Left kidney (tissue), 8 donors: ENCODE data around the gene SELENOI. TPM values are rescaled to one million over a fixed set of nuclear protein-coding genes. Genes with fewer than 3 reads are reported as not detected.
A peak's percentile ranks its signal among the peaks of the same experiment; 100 is the strongest.
"Not testable (repeated sequence)": the region's sequence is repeated elsewhere in the genome, so short reads cannot be mapped to it uniquely, and the experiment has no call there.

Source experiments
- DNase-seq: peaks from one replicate; pipeline ENCODE4 v3.0.0-alpha.2; 2013
- long read RNA-seq, 8 donors: transcript quantifications; one replicate each; lab custom pipeline, GENCODE V29; 2026
- polyA plus RNA-seq: library from polyadenylated mRNA; unstranded; fragments of 120-200 nt; gene quantifications from one replicate; pipeline ENCODE4 v1.2.1, GENCODE V29; 2013; ENCODE audit not compliant: insufficient read length

The SELENOI gene, protein sequence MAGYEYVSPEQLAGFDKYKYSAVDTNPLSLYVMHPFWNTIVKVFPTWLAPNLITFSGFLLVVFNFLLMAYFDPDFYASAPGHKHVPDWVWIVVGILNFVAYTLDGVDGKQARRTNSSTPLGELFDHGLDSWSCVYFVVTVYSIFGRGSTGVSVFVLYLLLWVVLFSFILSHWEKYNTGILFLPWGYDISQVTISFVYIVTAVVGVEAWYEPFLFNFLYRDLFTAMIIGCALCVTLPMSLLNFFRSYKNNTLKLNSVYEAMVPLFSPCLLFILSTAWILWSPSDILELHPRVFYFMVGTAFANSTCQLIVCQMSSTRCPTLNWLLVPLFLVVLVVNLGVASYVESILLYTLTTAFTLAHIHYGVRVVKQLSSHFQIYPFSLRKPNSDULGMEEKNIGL
- polyA plus RNA-seq: 27.6 TPM
- long read RNA-seq, donor 1, full-length matches to known transcripts: 1 of 1 reads
- long read RNA-seq, donor 1, partial matches to known transcripts: 0 of 1 reads
- long read RNA-seq, donor 1, other reads (novel, unspliced or antisense): 0 of 1 reads
- long read RNA-seq, donor 2: 0 reads
- long read RNA-seq, donor 3, partial matches to known transcripts: 33 of 33 reads
- long read RNA-seq, donor 3, other reads (novel, unspliced or antisense): 0 of 33 reads
- long read RNA-seq, donor 4: 0 reads
- long read RNA-seq, donor 5, full-length matches to known transcripts: 4 of 4 reads
- long read RNA-seq, donor 5, partial matches to known transcripts: 0 of 4 reads
- long read RNA-seq, donor 5, other reads (novel, unspliced or antisense): 0 of 4 reads
- long read RNA-seq, donor 6, full-length matches to known transcripts: 1 of 1 reads
- long read RNA-seq, donor 6, partial matches to known transcripts: 0 of 1 reads
- long read RNA-seq, donor 6, other reads (novel, unspliced or antisense): 0 of 1 reads
- long read RNA-seq, donor 7, full-length matches to known transcripts: 2 of 2 reads
- long read RNA-seq, donor 7, partial matches to known transcripts: 0 of 2 reads
- long read RNA-seq, donor 7, other reads (novel, unspliced or antisense): 0 of 2 reads
- long read RNA-seq, donor 8: 0 reads

DNA sequence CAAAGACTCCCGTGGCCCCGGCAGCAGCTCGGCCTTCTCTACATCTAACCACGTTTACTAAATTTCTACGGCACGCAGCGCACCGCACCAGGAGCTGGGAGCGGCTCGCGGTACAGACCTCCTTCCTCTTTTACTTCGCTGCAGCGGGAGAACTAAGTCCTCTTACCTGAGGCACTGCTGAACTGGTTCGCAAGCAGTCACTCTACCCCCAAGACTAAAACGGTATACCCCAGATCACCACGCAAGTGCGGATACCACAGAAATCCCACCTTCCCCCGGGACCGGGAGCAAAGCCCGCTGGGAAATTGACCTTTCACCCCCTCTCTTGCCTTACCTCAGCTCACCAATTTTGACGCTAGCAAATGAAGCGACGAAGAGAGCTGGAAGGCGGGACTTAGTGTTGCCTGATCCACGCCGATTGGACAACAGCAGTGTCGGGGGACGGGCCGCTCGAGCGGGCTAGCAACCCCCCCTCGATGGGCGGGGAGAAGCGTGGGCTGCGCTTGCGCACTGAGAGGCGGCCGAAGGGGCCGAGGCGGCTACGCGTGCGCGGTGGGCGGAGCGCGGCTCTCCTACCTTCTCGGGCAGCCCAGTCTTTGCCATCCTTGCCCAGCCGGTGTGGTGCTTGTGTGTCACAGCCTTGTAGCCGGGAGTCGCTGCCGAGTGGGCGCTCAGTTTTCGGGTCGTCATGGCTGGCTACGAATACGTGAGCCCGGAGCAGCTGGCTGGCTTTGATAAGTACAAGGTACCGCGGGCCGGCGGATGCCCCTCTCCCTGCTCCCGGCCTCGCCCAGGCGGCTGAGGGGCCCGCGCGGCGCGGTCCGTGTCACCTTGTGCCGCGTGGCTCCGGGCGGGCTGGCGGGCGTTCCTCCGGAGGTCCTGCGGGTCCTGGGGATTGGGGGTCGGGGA, at the start of gene SELENOI:
SELENOI (plus strand) TSS at position 599 of the 909 bp plus-strand sequence; CDS start at position 689, 90 bp downstream.
- peak; percentile 100 for DNase-seq

DNA sequence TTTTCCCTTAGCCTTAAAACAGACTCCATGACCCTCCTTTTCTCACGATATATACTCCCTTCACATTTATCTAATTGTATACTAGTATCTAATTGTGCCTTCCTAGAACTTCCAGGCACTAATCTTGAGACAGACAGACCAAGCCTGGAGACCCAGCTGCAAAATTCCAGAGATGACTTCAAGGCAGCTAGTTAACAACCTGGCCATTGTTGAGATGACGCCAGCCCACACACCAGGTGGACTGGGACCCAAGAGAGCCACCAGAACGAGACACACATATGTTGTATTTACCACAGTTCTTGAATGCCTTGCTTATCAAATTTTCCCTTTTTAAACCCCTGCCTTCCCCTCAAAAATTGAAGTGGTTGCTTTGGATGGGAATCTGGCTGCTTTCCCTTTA, 48.9 kb upstream of the SELENOI start:
- DNase-seq: no peak

DNA sequence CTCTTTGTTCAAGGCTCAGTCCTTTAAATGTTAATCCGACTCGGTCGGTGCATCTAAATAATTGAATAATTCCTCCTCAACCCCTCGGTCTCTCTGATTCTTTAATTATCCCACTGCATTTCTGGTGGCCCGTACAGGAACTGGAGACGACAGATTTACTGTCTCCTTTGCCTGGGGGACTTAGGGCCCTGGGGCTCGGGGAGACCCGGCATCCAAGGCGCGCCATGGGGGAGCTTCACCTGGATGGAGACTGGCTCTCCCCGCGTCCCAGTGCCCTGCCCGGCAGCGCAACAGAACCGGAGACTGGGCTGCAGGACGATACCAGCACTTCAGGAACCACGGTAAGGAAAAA, 47.7 kb upstream of the SELENOI start:
- DNase-seq: no peak

DNA sequence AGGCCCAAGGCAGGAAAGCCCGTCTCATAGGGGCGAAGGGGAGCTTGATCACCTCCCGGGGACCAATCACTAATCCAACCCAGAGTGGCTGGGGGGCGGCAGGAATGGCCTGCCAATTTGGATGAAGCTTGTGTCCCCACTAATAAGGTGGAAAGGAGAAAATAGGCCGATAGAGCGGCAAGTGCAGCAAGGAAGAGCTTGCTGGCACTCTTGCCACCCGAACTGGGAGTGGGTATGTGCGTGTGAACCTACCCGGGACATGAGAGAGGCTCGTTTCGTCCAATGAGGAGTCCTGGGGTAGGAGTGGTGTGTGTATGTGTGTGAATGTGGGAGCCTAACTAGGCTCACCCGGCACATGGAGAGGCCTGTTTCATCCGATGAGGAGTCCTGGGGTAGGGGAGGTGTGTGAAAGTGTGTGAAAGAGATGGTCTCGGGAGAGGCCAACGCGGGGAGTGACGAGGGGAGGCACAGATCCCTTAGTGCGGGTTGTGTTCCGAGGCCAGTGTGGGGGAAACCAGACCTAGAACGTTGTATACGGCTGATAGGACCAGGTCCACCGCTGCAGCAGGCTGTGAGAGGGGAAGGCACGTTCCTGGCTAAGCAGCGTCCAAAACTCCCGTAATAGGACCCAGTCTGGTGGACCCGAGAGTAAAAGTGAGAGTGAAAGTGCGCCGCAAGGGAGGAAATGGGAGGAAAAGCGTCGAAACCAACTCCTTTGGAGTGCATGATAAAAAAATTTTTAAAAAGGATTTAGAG, 47.1 kb upstream of the SELENOI start:
- peak; percentile 35 for DNase-seq

DNA sequence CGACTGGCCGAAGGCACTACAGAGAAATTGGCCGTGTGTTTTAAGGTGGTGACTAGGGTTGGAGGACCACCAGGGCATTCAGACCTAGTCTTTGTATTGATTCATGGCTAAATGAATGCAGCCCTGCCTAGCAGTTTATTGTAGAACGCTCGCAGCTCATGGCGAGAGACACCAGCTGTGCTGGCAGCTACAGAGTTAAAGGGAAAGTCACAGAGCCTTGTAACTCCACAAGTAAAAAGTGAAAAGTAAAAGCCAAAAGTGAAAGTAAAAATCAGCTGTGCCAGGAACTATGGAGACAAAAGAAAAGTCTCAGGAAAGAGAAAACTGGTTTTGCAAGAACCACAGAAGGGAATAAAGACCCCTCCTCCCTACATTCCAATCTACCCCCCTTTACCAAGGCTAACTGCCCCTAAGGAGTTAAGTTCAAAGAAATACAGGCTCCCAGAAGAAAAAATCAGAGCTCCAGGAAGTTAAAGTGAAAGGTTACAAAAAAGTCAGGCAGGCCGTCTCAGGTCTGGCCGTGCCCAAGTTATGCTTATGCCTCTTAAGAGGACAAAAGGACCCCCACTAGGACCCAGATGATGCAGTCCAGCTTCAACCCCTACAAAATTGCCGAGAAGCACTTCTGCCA, 46.4 kb upstream of the SELENOI start:
- DNase-seq: peak; percentile 73

DNA sequence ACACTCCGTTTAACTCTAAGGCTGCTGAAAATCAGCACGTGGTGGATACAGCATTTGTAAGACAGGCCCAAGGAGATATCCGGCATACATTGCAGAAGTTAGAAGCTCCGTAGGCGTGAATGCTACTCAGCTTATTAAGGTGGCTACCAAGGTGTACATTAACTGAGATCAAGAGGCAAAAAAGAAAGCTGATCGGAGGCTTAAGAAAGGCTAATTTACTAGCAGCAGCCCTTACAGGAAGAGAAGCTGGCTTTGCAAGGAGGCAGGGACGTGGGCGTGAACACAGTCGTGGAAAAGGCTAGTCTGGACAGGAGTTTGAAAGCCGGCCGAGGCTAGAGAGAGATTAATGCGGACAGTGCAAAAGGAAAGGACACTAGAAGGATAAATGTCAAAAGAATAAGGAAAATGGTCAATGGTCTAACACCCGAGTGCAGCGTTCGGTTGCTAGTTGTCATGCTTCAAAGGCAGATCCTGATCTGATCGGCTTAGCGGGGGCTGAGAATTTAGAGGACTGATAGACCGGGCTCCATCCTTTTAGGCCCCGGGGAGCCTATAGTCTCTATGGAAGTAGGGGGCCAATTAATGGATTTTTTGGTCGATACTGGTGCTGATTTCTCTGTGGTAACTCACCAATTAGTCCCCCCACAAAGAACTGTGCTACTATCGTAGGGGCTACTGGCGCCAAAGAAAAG, 45.6 kb upstream of the SELENOI start:
- DNase-seq: peak; percentile 42

DNA sequence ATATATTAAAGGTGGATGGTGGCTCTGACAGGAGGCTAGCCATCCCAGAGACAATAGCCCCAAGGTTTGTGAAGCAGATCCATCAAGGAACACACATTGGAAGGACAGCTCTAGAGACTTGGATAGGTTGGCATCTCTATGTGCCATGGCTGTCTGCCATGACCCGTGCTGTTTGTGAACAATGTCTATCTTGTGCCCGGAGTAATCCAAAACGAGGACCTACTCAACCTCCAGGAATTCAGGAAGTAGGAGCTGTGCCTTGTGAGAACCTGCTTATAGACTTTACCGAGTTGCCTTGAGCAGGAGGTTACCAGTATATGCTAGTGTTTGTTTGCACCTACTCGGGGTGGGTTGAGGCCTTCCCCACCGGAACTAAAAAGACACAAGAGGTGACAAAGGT, 43.1 kb upstream of the SELENOI start:
- no peak for DNase-seq

DNA sequence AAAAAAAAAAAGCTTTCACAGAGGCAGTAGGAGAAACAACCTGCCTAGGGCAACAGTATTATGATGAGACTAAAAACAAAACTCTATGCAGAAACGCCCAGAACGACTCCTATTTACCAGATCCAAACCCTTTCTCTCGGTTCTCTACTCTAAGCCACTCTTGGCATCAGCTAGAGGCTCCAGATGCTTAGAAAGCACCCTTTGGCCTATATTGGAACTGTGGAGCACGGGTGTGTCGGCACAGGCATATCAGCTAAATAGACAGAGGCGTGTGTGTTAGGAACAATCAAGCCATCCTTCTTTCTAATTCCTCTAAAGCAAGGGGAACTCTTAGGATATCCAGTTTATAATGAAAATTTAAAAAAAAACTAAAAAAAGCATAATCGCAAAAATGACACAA, 40.8 kb upstream of the SELENOI start:
- DNase-seq: not testable (repeated sequence)

DNA sequence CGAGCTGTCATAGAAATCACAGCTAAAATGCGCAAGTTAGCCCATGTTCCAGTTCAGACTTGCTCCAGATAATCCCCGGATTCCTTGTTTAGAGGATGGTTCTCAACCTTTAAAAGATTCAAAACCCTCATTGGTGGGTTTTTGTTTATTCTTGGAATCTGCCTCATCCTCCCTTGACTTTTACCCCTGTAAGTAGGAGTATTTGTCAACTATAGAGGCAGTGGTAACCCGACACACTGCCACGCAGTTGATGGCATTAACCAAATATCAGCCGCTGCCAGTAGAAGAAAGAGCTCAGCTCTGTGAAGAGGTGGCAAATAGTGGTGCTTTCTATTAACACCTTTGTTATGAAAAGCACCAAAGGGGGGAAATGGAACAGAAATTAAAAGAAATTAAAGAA, 40.4 kb upstream of the SELENOI start:
- peak; percentile 56 for DNase-seq

DNA sequence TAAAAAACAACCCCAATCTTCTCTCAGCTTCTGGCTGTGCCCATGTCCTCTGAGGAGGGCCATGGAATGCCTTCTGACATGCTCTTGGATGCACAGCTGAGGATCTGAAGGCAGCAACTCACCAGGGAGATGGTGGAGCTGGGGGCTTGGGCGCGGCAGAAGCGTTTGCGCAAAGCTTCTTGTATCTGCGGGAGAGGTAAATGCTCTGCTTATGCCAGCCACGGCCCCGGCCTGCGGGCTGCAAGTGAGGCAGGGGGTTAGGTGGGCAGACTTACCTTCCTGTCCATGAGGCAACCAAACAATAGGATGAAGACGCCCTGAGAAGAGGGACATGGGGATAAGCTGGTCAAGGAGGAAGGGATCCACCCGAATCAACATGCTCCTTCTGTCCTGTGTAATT, 36.0 kb upstream of the SELENOI start:
- no peak for DNase-seq

DNA sequence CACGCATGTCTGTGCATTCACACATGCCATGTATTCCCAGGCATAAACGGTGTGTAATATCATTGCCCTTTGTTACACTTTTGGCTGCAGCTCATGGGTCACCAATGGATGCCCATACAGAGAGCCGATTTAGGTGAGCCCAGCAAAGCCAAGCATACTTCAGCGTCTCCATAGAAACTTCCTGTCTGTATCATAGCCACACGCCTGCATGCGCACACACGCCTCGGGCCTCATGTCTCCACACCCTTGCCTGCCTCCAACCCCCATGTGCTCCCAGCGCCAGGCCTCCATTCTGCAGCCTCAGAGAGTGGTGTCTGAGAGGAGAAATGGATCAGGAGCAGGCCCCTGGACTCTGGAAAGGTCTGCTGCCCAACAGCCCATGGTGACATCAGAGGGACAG, 33.5 kb upstream of the SELENOI start:
- DNase-seq: no peak

DNA sequence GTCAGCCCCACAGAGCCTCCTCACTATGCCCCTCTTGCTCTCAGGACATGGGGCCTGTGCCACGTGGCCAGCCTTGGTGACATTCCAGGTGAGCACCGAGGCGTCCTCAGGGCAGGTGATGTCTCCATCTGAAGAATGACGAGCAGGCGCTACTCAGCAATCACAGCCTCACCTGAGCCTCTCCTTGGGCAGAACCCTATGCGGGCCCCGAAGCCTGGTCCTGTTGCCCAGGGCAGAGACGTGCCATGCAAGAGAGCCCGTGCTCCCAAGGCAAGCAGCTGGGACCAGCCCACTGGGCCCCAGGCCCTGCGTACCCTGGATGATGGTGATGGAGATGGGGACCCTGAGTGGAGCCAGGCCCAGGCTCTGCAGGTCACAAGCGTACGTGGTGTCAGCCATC, 32.5 kb upstream of the SELENOI start:
- no peak for DNase-seq

DNA sequence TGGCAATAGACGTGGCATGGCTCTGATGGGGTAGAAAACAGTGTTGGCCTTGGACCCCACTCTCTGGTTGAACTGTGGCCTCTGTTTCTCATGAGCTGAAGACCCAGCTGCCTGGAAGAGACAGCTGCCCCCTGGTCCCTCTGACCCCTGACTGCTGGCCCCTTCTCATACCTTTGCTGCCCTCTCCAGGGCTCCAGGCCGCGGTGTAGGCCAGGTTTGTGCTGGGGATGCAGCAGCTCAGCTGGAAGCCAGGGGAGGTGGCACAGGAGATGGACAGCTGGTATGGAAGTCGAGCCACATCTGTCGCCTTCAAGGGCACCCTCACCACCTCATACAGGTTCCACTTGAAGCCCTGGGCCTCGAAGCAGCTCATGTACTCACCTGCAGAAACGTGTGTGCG, 31.7 kb upstream of the SELENOI start:
- DNase-seq: no peak

DNA sequence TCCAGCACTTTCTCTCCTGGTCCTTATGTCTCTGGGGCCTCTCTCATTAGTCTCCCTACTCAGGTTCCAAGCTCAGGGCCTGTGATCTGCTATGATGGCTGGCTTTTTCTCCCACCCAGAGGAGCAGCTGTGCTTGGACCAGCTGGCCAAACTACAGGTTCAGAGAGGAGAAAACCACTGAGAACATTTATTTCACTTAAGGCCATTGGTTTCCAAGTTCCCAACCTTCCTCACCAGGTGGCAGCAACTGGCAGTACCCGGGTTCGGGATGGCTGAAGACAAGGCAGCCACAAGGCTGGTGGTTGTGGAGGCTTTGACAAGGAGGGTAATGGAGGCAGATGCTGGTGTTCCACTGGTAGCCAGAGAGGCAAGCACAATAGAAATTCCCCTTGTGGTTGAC, 29.9 kb upstream of the SELENOI start:
- no peak for DNase-seq

DNA sequence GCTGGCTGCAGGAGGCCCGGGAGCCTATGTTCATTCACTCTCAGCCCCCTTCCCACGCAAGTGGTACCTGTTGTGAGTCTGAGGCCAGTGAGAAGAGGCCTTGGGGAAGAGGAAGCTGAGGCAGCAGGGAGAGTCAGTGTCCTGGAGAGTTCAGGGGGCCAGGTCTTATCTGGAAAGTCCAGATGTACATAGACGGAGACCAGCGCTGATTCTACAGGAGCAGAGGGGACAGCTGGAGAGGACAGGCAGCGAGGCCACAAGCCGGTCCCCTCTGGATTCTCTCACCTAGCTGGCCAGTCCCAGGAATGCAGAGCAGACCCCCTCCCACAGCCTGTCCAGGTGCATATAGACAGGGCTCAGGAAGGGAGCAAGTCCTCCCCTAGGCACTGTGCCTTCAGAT, 29.1 kb upstream of the SELENOI start:
- no peak for DNase-seq

DNA sequence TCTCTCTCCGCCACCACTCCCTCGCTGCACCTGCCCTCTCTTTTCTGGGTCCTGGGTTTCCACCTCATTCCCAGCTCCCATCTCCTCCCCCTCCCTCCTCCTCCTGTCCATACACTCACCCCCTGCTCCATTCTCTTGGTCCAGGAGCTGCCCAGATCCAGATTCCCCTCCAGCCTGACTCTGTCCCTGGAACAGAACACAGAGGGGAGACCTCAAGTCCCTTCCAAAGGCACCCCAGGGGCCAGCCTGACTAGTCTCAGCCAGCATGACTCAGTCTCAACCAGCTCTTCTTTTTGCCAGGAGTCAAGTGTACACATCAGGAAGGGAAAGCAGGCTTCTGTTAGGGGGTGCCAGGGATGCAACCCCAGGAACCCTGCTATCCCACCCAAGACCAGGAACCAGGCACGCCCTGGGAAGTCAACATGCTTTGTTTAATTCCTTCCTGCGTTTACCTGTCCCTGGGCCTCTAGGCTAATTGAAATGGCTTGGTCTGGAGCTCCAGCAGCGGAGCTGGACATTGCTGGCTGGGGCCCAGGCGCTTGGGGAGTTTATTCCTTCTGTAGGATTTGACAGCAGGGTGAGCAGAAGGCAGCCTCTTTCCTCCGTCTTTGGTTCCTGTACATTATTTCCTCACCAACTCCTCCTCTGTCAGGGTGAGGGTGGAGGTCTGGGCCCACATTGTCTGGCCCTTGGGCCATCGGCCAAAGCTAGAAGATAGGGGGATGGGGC, 28.4 kb upstream of the SELENOI start:
- no peak for DNase-seq

DNA sequence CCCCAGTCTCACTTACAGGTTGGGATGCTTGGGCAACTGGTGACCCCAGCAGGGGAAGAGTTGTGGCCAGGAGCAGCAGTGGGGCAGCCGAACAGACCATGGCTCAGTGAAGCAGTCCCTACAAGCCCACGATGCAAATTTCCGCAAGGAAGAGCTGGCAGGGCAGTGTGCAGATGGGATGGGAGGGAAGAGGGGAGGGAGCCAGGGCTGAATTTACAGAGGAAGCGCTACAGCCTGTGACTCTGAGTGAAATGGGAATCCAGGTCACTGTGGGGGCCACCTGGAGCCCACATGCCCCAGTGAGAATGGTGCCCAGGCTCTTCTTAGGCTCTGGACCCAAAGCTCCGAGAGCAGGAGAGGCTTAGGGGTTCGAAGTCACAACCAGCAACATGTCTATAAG, 27.0 kb upstream of the SELENOI start:
- no peak for DNase-seq

DNA sequence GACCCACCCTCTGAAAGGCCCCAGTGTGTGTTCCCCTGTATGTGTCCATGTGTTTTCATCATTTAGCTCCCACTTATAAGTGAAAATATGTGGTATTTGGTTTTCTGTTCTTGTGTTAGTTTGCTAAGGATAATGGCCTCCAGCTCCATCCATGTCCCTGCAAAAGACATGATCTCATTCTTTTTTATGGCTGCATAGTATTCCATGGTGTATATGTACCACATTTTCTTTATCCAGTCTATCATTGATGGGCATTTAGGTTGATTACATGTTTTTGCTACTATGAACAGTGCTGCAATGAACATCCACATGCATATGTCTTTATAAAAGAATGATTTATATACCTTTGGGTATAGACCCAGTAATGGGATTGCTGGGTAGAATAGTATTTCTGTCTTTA, 21.5 kb upstream of the SELENOI start:
- not testable (repeated sequence) for DNase-seq

DNA sequence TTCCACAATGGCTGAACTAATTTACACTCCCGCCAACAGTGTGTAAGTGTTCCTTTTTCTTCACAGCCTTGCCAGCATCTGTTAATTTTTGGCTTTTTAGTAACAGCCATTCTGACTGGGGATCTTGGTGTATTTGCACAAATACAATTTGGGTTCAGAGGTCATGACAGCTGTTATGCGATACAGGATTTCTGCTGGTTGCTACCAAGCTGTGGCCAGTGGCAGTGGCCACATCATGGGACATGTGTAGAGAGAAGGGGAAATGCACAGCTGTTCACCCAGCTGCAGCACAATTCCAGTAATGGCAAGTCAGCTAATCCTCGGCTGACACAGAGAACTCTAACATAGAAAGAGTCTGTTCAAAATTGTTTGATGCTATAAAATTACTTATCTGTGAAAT, 21.0 kb upstream of the SELENOI start:
- DNase-seq: no peak
